GM10847 (cell line): ENCODE measurements around the gene EGR4.

Experiments used
- POLR2A ChIP-seq: IDR thresholded peaks from 2 replicates; pipeline ENCODE4 v1.6.1; 2011; ENCODE audit not compliant: insufficient read length; ENCODE audit errors: extremely low read depth

EGR4 gene

GRCh38 chr2:73250872-73251846 is 42.2 kb downstream of the EGR4 start:
- no peak for TF ChIP-seq POLR2A

GRCh38 chr2:73249636-73250035 is 43.7 kb downstream of the EGR4 start:
- TF ChIP-seq POLR2A: no peak

- TF ChIP-seq POLR2A: no peak
These were observed 46.5 kb downstream of the EGR4 start for GRCh38 chr2:73246850-73247249.

GRCh38 chr2:73244580-73244979 is 48.8 kb downstream of the EGR4 start:
- TF ChIP-seq POLR2A: no peak

- TF ChIP-seq POLR2A: no peak
These were observed 49.3 kb downstream of the EGR4 start for GRCh38 chr2:73243884-73244570.
